K562 (cell line): Measurements from ENCODE around the gene PUS10. TPM values are rescaled to one million over a fixed set of nuclear protein-coding genes. Genes with fewer than 3 reads are reported as not detected.

Source experiments
- ADNP ChIP-seq: fragments of 200-800 bp; sonication (Bioruptor generic); IDR thresholded peaks from 2 replicates; pipeline ENCODE4 v1.6.1; 2016; ENCODE audit warnings: missing genetic modification characterization, missing compliant biosample characterization
- ARID3B ChIP-seq: fragments of 250-450 bp; sonication (Bioruptor Pico); IDR thresholded peaks from 2 replicates; pipeline ENCODE4 v1.4.0; 2020; ENCODE audit warnings: borderline replicate concordance
- CBX5 ChIP-seq: IDR thresholded peaks from 2 replicates; pipeline ENCODE4 v1.6.1; 2014; ENCODE audit warnings: low read depth, borderline replicate concordance
- EHMT2 ChIP-seq: fragments of 450-650 bp; IDR thresholded peaks from 2 replicates; pipeline ENCODE4 v1.6.1; 2018; ENCODE audit warnings: antibody characterized with exemption
- EP400 ChIP-seq: fragments of 450-650 bp; IDR thresholded peaks from 2 replicates; pipeline ENCODE4 v1.6.1; 2017; ENCODE audit warnings: antibody characterized with exemption, mild to moderate bottlenecking, moderate library complexity
- ESRRA ChIP-seq: fragments of 450-650 bp; IDR thresholded peaks from 2 replicates; pipeline ENCODE4 v1.6.1; 2014; ENCODE audit warnings: low read depth, mild to moderate bottlenecking, moderate library complexity, borderline replicate concordance
- GATAD2A ChIP-seq: fragments of 450-650 bp; IDR thresholded peaks from 2 replicates; pipeline ENCODE4 v1.6.1; 2017
- ID3 ChIP-seq, 2 experiments: fragments of 250-450 bp in 1 of 2; fragments of 450-650 bp in 1 of 2; sonication (Bioruptor Pico) in 1 of 2; IDR thresholded peaks; 2 replicates each; pipeline versions ENCODE4 v1.6.1 to v1.8.0; 2016 to 2021; ENCODE audit warnings: mild to moderate bottlenecking in 2 of 2, moderate library complexity in 2 of 2, missing compliant biosample characterization in 1 of 2, missing genetic modification characterization in 1 of 2
- KDM5B ChIP-seq: fragments of 200-600 bp; sonication (generic); IDR thresholded peaks from 2 replicates; pipeline ENCODE4 v1.6.1; 2012; ENCODE audit warnings: low read depth, mild to moderate bottlenecking, moderate library complexity, low read length, control low read depth, inconsistent platforms; ENCODE audit not compliant: insufficient replicate concordance
- MNT ChIP-seq, 2 experiments: fragments of 450-650 bp; conservative IDR thresholded peaks; 2 replicates each; pipeline ENCODE4 v1.6.1; 2017; ENCODE audit warnings: mild to moderate bottlenecking in 2 of 2, moderate library complexity in 2 of 2
- NRF1 ChIP-seq, 2 experiments: fragments of 450-650 bp; IDR thresholded peaks in 1 of 2; conservative IDR thresholded peaks in 1 of 2; 2 replicates each; pipeline ENCODE4 v1.6.1; 2014; ENCODE audit warnings: mild to moderate bottlenecking in 2 of 2
- PKNOX1 ChIP-seq: fragments of 450-650 bp; IDR thresholded peaks from 2 replicates; pipeline ENCODE4 v1.6.1; 2016
- POLR2AphosphoS5 ChIP-seq: IDR thresholded peaks from 2 replicates; pipeline ENCODE4 v1.6.1; 2011; ENCODE audit warnings: mild to moderate bottlenecking, low read depth, low read length, moderate library complexity; ENCODE audit not compliant: control insufficient read depth, insufficient read depth
- POLR2B ChIP-seq: fragments of 450-650 bp; IDR thresholded peaks from 2 replicates; pipeline ENCODE4 v1.6.1; 2018; ENCODE audit warnings: low read depth; ENCODE audit not compliant: partially characterized antibody
- RB1 ChIP-seq: fragments of 450-650 bp; IDR thresholded peaks from 2 replicates; pipeline ENCODE4 v1.6.1; 2017; ENCODE audit warnings: low read depth, mild to moderate bottlenecking
- SUPT5H ChIP-seq: fragments of 450-650 bp; IDR thresholded peaks from 2 replicates; pipeline ENCODE4 v1.6.1; 2016
- THRAP3 ChIP-seq: fragments of 450-650 bp; IDR thresholded peaks from 2 replicates; pipeline ENCODE4 v1.6.1; 2016; ENCODE audit warnings: mild to moderate bottlenecking, inconsistent platforms, borderline replicate concordance
- TRIM28 ChIP-seq: fragments of 450-650 bp; IDR thresholded peaks from 2 replicates; pipeline ENCODE4 v1.6.1; 2017
- ZBTB11 ChIP-seq, 3 experiments: fragments of 200-800 bp in 1 of 3; fragments of 250-450 bp in 1 of 3; fragments of 450-650 bp in 1 of 3; sonication (Bioruptor Pico) in 1 of 3; sonication (Bioruptor generic) in 1 of 3; formaldehyde crosslinking in 1 of 3; IDR thresholded peaks; 2 replicates each; pipeline versions ENCODE4 v1.6.1 to v1.8.0; 2016 to 2022; ENCODE audit warnings: mild to moderate bottlenecking in 2 of 3, missing genetic modification characterization in 2 of 3, missing compliant biosample characterization in 1 of 3, moderate library complexity in 1 of 3
- polyA plus RNA-seq, 8 experiments: library from polyadenylated mRNA; depleted of rRNA in 4 of 8; stranded (reverse) in 5 of 8; unstranded in 3 of 8; fragments of >200 nt; fragmentation: Nextera tagmentation in 2 of 8; fragmentation: Illumina TruSeq in 1 of 8; extraction: Ambion mirVana in 2 of 8; extraction: Trizol in 1 of 8; gene quantifications; 2 replicates each; pipeline versions ENCODE4 v1.2.1 to v1.2.3, GENCODE V29; 2011 to 2014; ENCODE audit warnings: inconsistent platforms in 1 of 8, missing spikeins in 1 of 8
- total RNA-seq, 7 experiments: library from RNA; depleted of rRNA in 6 of 7; stranded (reverse); fragments of >200 nt in 6 of 7; fragmentation: Illumina TruSeq in 2 of 7; extraction: Trizol in 2 of 7; gene quantifications; 2 replicates each; pipeline versions ENCODE4 v1.2.1 to v1.2.3, GENCODE V29; 2011 to 2021; ENCODE audit warnings: low replicate concordance in 1 of 7

Gene PUS10
- total and polyA plus RNA-seq, 9 of the 15 experiments (the other 6 are each of a cell fraction or from before 2014, with no cell fraction given) = 5.0 to 10.7 (median 7.6) TPM

GRCh38 chr2:61017003-61017555 lies 976 bp downstream of the PUS10 start (continued):
- TF ChIP-seq PKNOX1 = peak; percentile 31; the same call in 1 of the 2 replicates
- 0 out of 4 replicates have a peak, but pooled peaks of 1 of the 2 experiments have one; percentile 6 for TF ChIP-seq NRF1 (conservative IDR thresholded peaks at IDR 0.05 in 1 of 2, IDR thresholded peaks at IDR 0.05 in 1 of 2)
- TF ChIP-seq ESRRA = peak; percentile 35; the same call in 1 of the 2 replicates
- TF ChIP-seq EHMT2 = 0 out of 2 replicates have a peak, but pooled peaks have one; percentile 10
- TF ChIP-seq TRIM28 = peak; percentile 73; the same call in 1 of the 2 replicates
- TF ChIP-seq ADNP (tag) = no peak
- peak; percentile 62 for TF ChIP-seq RB1
- TF ChIP-seq THRAP3 = peak; percentile 39; the same call in 1 of the 2 replicates
- TF ChIP-seq ID3 (CRISPR knock-in tag; IDR thresholded peaks at IDR 0.05) = no peak
- TF ChIP-seq ID3 (tag; IDR thresholded peaks at IDR 0.05) = peak; percentile 91
- TF ChIP-seq MNT (conservative IDR thresholded peaks at IDR 0.05) = peak; percentile 85 to 89
- no peak for TF ChIP-seq ARID3B
- peak; percentile 94 for TF ChIP-seq GATAD2A
- peak; percentile 73 for TF ChIP-seq SUPT5H
- TF ChIP-seq CBX5 = 0 out of 2 replicates have a peak, but pooled peaks have one; percentile 46
- TF ChIP-seq ZBTB11 (CRISPR knock-in tag; IDR thresholded peaks at IDR 0.05) = peak; percentile 94 to 100 (median 98)
- peak; percentile 87 for TF ChIP-seq EP400
- peak; percentile 45 for TF ChIP-seq KDM5B
- TF ChIP-seq POLR2B = peak; percentile 68
- peak; percentile 79 for TF ChIP-seq POLR2AphosphoS5
